ENCODE data around the gene ZSCAN16.

Gene ZSCAN16

DNA sequence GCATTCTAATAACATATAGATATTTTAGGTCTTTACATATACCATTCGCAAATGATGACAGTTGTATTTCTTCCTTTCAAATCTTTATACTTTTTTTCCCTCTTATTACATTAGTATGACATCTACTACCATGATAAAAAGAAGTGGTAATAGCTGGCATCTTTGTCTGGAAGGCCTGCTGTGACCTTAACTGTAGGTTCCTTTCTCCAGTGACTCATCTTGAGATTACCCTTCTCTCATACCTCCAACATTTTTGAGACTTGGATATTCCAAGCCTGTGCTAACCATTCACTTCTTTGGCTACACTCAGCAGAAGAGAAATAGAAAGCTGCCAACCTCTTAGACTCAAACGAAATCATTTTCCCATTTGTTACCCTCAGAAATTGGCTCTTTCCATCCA lies 47.6 kb downstream of the ZSCAN16 start:
- DNase-seq (ENCODE audit: low spot score) = no peak

DNA sequence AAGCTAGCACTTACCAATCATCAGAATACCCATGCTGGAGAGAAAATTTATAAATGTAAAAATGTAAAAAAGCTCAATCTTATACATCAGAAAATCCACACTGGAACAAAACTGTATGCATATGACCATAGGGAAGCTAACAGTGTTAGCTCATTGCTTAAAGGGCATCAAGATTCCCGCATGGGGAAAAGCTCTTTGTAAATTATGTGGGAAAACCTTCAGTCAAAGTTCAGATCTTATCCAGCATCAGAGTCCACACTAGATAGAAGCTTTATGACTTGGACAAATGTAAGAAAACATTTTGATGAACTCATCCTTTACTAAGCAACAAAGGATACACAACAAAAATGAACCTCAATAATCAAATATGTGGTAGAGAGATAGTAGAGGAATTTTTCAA lies 52.0 kb downstream of the ZSCAN16 start:
- DNase-seq (ENCODE audit: low spot score) = no peak

Data from CD4-positive, alpha-beta T cell treated with Interleukin-15 for 4 hours (primary cell).